Coronary artery (tissue), 2 donors: Measurements from ENCODE around the gene CD8B2.
"Not testable (repeated sequence)": the region's sequence is repeated elsewhere in the genome, so short reads cannot be mapped to it uniquely, and the experiment has no call there.

ENCODE experiments used
- DNase-seq: peaks from one replicate; pipeline ENCODE4 v3.0.0-alpha.2; 2017; ENCODE audit warnings: low spot score
- H3K27ac ChIP-seq, 2 donors: fragments of 200-600 bp; sonication (generic); one replicate each; pipeline ENCODE4 v1.5.1; 2016 to 2019
- H3K4me3 ChIP-seq: fragments of 200-600 bp; sonication (generic); 2 replicates; pipeline ENCODE4 v1.5.1; 2016; ENCODE audit warnings: mild to moderate bottlenecking, moderate library complexity
- CTCF ChIP-seq: fragments of 200-600 bp; sonication (generic); IDR thresholded peaks from one replicate; pipeline ENCODE4 v1.5.1; 2019; ENCODE audit warnings: antibody characterized with exemption

The CD8B2 gene

GRCh38 chr2:106508660-106509373, 21.7 kb downstream of the CD8B2 start:
- not testable (repeated sequence) for H3K27ac ChIP-seq, H3K4me3 ChIP-seq, DNase-seq

GRCh38 chr2:106509374-106509770, 22.2 kb downstream of the CD8B2 start:
- not testable (repeated sequence) for H3K27ac ChIP-seq, H3K4me3 ChIP-seq, DNase-seq

GRCh38 chr2:106510791-106511190, 23.6 kb downstream of the CD8B2 start:
- DNase-seq, H3K4me3 ChIP-seq, H3K27ac ChIP-seq: not testable (repeated sequence)

- peak; percentile 80 for DNase-seq
- H3K27ac ChIP-seq: peak overlapping the region; percentile 27 to 48
- not testable (repeated sequence) for H3K4me3 ChIP-seq
Observed at GRCh38 chr2:106511476-106511901, 24.3 kb downstream of the CD8B2 start.

- not testable (repeated sequence) for H3K4me3 ChIP-seq, DNase-seq
- peak overlapping the region; percentile 27 to 48 for H3K27ac ChIP-seq
Observed at GRCh38 chr2:106511934-106512333, 24.8 kb downstream of the CD8B2 start.

- peak overlapping the region in 1 of 2 donors; percentile 41 for H3K27ac ChIP-seq
- not testable (repeated sequence) for DNase-seq, H3K4me3 ChIP-seq
Observed at GRCh38 chr2:106513391-106513790, 26.2 kb downstream of the CD8B2 start.

GRCh38 chr2:106514827-106515226, 27.7 kb downstream of the CD8B2 start:
- H3K4me3 ChIP-seq, DNase-seq, H3K27ac ChIP-seq: not testable (repeated sequence)

GRCh38 chr2:106516436-106516835, 29.3 kb downstream of the CD8B2 start:
- H3K4me3 ChIP-seq: no peak overlapping the region
- TF ChIP-seq CTCF: no peak
- DNase-seq: no peak
- H3K27ac ChIP-seq: no peak overlapping the region

GRCh38 chr2:106516864-106517263, 29.7 kb downstream of the CD8B2 start:
- TF ChIP-seq CTCF: no peak
- H3K4me3 ChIP-seq: no peak overlapping the region
- no peak overlapping the region for H3K27ac ChIP-seq
- DNase-seq: no peak

- no peak for DNase-seq
Observed at GRCh38 chr2:106517329-106517728, 30.2 kb downstream of the CD8B2 start.

More at GRCh38 chr2:106517329-106517728, 30.2 kb downstream of the CD8B2 start:
- TF ChIP-seq CTCF: no peak
- Histone ChIP-seq H3K27ac (no peak overlapping the region), H3K4me3 (no peak overlapping the region)
